A549 (cell line): ENCODE results near the gene FOSL2.

ENCODE experiments used
- CBX8 ChIP-seq: fragments of 200-600 bp; sonication (generic); IDR thresholded peaks from 2 replicates; pipeline ENCODE4 v1.6.1; 2016
- CTCF ChIP-seq: fragments of >200 bp; sonication (Bioruptor Twin); formaldehyde crosslinking; IDR thresholded peaks from 3 replicates; pipeline ENCODE4 v1.5.1; 2016
- EP300 ChIP-seq, 2 experiments: fragments of >200 bp; sonication (Bioruptor Twin); formaldehyde crosslinking; IDR thresholded peaks; 2 replicates in 1 of 2; 3 replicates in 1 of 2; pipeline ENCODE4 v1.6.1; 2016 to 2017
- GATA3 ChIP-seq: IDR thresholded peaks from 2 replicates; pipeline ENCODE4 v1.6.1; 2012; ENCODE audit warnings: borderline replicate concordance
- HMGXB4 ChIP-seq: fragments of 250-450 bp; sonication (Bioruptor Pico); IDR thresholded peaks from 2 replicates; pipeline ENCODE4 v1.5.0; 2021; ENCODE audit warnings: mild to moderate bottlenecking, moderate library complexity, borderline replicate concordance
- HOXB13 ChIP-seq: fragments of 250-450 bp; sonication (Bioruptor Pico); IDR thresholded peaks from 2 replicates; pipeline ENCODE4 v1.5.0; 2020; ENCODE audit warnings: low read depth, mild to moderate bottlenecking, moderate library complexity
- MYC ChIP-seq: IDR thresholded peaks from 2 replicates; pipeline ENCODE4 v1.6.1; 2012; ENCODE audit warnings: mild to moderate bottlenecking, inconsistent platforms, low read length, improper control_type of control experiment, borderline replicate concordance
- NPAS2 ChIP-seq: fragments of 250-450 bp; sonication (Bioruptor Pico); IDR thresholded peaks from 2 replicates; pipeline ENCODE4 v1.8.0; 2022; ENCODE audit warnings: mild to moderate bottlenecking, moderate library complexity, borderline replicate concordance
- POLR2A ChIP-seq: IDR thresholded peaks from 2 replicates; pipeline ENCODE4 v1.6.1; 2012; ENCODE audit warnings: mild to moderate bottlenecking, low read length
- POLR2AphosphoS2 ChIP-seq: conservative IDR thresholded peaks from 2 replicates; pipeline ENCODE4 v1.6.1; 2012; ENCODE audit warnings: low read length, improper control_type of control experiment, inconsistent platforms

GRCh38 chr2:28439127-28439526 lies 46.5 kb downstream of the FOSL2 start:
- TF ChIP-seq CTCF: no peak
- TF ChIP-seq HOXB13 (CRISPR knock-in tag): no peak
- TF ChIP-seq NPAS2 (CRISPR knock-in tag): no peak
- no peak for TF ChIP-seq POLR2AphosphoS2
- TF ChIP-seq EP300 (IDR thresholded peaks at IDR 0.05): no peak
- no peak for TF ChIP-seq HMGXB4 (CRISPR knock-in tag)
- no peak for TF ChIP-seq POLR2A
- no peak for TF ChIP-seq CBX8
- TF ChIP-seq MYC: no peak
- no peak for TF ChIP-seq GATA3
